H1 (cell line): ENCODE measurements around the gene FBLN2. TPM values are rescaled to one million over a fixed set of nuclear protein-coding genes. Genes with fewer than 3 reads are reported as not detected.

ENCODE experiments used
- EGR1 ChIP-seq: IDR thresholded peaks from 2 replicates; pipeline ENCODE4 v1.6.1; 2011; ENCODE audit warnings: low read depth, low read length, borderline replicate concordance
- EZH2 ChIP-seq: fragments of 200-600 bp; sonication (generic); IDR thresholded peaks from 2 replicates; pipeline ENCODE4 v1.7.1; 2012; ENCODE audit warnings: low read depth, mild to moderate bottlenecking, moderate library complexity, low read length, inconsistent platforms; ENCODE audit not compliant: severe bottlenecking
- RNF2 ChIP-seq: fragments of 200-900, 300-1000 bp; sonication (generic); IDR thresholded peaks from 2 replicates; pipeline ENCODE4 v1.7.1; 2016; ENCODE audit warnings: borderline replicate concordance, low read depth, mild to moderate bottlenecking, antibody characterized with exemption, low read length; ENCODE audit not compliant: poor library complexity, severe bottlenecking; ENCODE audit errors: missing control alignments
- polyA plus RNA-seq, 7 experiments: library from polyadenylated mRNA; depleted of rRNA in 3 of 7; stranded (reverse) in 5 of 7; unstranded in 2 of 7; fragments of >200 nt in 5 of 7; fragments of 200-250 nt in 2 of 7; gene quantifications; 1 replicate in 5 of 7; 2 replicates in 1 of 7; 4 replicates in 1 of 7; pipeline versions ENCODE4 v1.2.1 to v1.2.3, GENCODE V29; 2011 to 2013; ENCODE audit warnings: missing spikeins in 2 of 7, mixed read lengths in 2 of 7
- total RNA-seq: library from RNA; stranded (reverse); fragmentation: NEBNext Ultra II Directional; extraction: Animal tissue kit (Norgen Biotek cat#: 25700); gene quantifications from 2 replicates; pipeline ENCODE4 v1.2.1, GENCODE V29; 2021
- TF ChIP-seq, protein P1 (sequence below): IDR thresholded peaks from 2 replicates; pipeline ENCODE4 v1.6.1; 2012; ENCODE audit warnings: inconsistent platforms

Gene FBLN2
- total and polyA plus RNA-seq, 2 of the 8 experiments (the other 6 are each of a cell fraction or from before 2014, with no cell fraction given), result 17.4 to 24.2 TPM

DNA sequence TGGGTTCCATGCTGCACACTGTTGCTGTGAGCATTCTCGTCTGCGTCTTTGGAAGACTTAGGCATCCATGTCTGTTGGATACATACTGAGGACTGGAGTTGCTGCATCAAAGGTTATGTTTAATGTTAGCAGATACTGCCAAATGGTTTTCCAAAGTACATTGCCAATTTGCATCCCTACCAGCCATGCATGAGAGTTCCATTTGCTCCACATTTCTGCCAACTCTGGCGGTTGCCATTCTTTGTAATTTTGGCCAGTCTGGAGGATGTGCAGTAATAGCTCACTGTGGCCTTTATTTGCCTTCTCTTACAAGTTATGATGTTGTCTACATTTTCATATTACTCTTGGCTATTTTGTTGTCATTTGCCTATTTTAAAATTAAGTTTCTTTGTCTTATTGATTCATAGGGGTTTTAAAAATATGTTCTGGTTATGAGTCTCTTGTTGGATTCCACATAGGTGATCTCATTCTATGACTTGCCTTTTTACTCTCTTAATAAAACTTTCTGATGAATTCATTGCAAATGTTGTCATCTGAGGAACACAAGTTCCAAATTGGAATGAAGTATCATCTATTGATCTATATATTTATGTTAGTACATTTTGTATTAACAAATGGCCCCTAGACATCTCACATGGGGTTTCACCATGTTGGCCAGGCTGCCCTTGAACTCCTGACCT, 42.1 kb downstream of the FBLN2 start (continued):
- TF ChIP-seq EZH2 (no peak), EGR1 (no peak), RNF2 (no peak)
- TF ChIP-seq, protein P1, sequence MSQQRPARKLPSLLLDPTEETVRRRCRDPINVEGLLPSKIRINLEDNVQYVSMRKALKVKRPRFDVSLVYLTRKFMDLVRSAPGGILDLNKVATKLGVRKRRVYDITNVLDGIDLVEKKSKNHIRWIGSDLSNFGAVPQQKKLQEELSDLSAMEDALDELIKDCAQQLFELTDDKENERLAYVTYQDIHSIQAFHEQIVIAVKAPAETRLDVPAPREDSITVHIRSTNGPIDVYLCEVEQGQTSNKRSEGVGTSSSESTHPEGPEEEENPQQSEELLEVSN, result no peak
